ENCODE data around the gene ARHGAP1. TPM values are rescaled to one million over a fixed set of nuclear protein-coding genes. Genes with fewer than 3 reads are reported as not detected.

The ARHGAP1 gene
- total and polyA plus RNA-seq, 2 of the 4 experiments (the other 2 are of a cell fraction): 46.6 to 78.8 TPM

DNA sequence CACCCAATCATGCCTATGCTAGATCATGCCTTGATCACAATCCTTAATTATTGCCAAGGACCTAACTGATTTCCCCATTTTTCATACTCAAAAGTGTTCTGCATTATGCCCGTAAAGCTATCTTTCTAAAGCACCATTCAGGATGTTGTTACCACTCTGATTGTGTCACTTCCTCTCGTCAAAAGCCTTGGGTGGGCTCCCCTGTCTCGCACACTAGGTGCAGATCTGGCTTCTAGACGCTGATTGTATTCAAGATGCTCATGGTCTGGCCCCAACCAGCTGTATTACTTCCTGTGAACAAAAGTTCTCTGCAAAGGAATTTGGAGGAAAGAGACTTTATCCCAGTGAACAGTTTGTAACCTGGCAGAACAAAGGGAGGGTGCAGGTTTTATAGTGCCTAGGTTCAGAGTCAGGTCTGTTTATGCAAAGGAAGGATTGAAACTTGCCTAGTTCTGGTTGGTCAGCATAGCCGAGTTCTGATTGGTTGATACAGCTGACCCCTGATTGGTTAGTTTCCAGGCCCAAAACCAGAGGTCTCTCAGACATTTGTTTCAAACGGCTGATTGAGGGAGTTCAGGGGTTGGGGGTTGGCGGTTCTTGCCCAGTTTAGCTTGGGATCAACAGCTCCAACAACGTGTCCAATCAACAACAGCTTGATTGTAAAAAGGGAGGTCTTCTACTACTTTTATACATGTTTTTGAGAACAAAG lies 57.6 kb downstream of the ARHGAP1 start:
- Histone ChIP-seq H2BK5ac (ENCODE audit: low read depth, low read length, poor library complexity, severe bottlenecking) (no peak overlapping the region), H3K14ac (replicated peaks; ENCODE audit: low read depth, low read length) (no peak overlapping the region), H3K56ac (ENCODE audit: extremely low read depth, insufficient read depth, low read length) (no peak overlapping the region), H3K79me1 (ENCODE audit: low read depth in 1 of 2, low read length in 2 of 2) (peaks cover 24 to 49% of the 10 kb centered on the region in 2 experiments), H2BK120ac (ENCODE audit: low read depth, low read length) (no peak overlapping the region), H2AK9ac (replicated peaks; ENCODE audit: low read depth, low read length, poor library complexity) (no peak overlapping the region), H3K4me1 (ENCODE audit: control insufficient read depth, insufficient read depth, low read length) (peaks cover 3% of the 10 kb centered on the region), H3K9ac (ENCODE audit: low read depth, low read length) (no peak overlapping the region), H2AK5ac (ENCODE audit: low read depth, low read length) (no peak overlapping the region), H3K4me2 (ENCODE audit: low read depth, low read length) (no peak overlapping the region), H3K36me3 (ENCODE audit: control insufficient read depth, insufficient read depth, low read length) (peaks cover 19% of the 10 kb centered on the region), H3K4me3 (ENCODE audit: insufficient read depth, low read depth, low read length) (no peak overlapping the region), H3K9me3 (ENCODE audit: control insufficient read depth, insufficient read depth, low read length) (peaks cover 2% of the 10 kb centered on the region; the same call in 1 of the 2 replicates), H3K27ac (ENCODE audit: insufficient read depth, low read length) (no peak overlapping the region), H4K91ac (ENCODE audit: insufficient read depth, low read depth, low read length) (no peak overlapping the region), H3K4ac (ENCODE audit: low read depth, low read length) (no peak overlapping the region), H4K20me1 (ENCODE audit: insufficient read depth, low read length) (no peaks in the 10 kb centered on the region), H3K9me1 (ENCODE audit: insufficient read depth, low read length) (no peaks in the 10 kb centered on the region), H4K5ac (ENCODE audit: low read depth, low read length) (no peak overlapping the region), H2BK20ac (ENCODE audit: low read depth, low read length) (no peak overlapping the region), H4K8ac (ENCODE audit: low read depth in 2 of 2, low read length in 2 of 2) (no peak overlapping the region), H3K27me3 (ENCODE audit: control insufficient read depth, insufficient read depth, low read length) (no peaks in the 10 kb centered on the region), H2AFZ (replicated peaks; ENCODE audit: low read length, poor library complexity) (no peak overlapping the region), H3K23ac (ENCODE audit: low read depth, low read length) (no peak overlapping the region), H2BK15ac (ENCODE audit: low read depth, low read length) (no peak overlapping the region), H3K18ac (ENCODE audit: low read depth, low read length) (no peak overlapping the region)
- dilution Hi-C loops (cut with HindIII; ENCODE audit: low sequenced_read_pairs, unreplicated experiment) (no loop called here), intact Hi-C loops (cut with micrococcal nuclease) (no loop called here), in situ Hi-C loops (cut with MboI; ENCODE audit: low sequenced_read_pairs) (no loop called here)
- TF ChIP-seq, protein P1, sequence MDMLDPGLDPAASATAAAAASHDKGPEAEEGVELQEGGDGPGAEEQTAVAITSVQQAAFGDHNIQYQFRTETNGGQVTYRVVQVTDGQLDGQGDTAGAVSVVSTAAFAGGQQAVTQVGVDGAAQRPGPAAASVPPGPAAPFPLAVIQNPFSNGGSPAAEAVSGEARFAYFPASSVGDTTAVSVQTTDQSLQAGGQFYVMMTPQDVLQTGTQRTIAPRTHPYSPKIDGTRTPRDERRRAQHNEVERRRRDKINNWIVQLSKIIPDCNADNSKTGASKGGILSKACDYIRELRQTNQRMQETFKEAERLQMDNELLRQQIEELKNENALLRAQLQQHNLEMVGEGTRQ (IDR thresholded peaks at IDR 0.05; ENCODE audit: low read depth, low read length): no peak
- TF ChIP-seq BHLHE40 (IDR thresholded peaks at IDR 0.05; ENCODE audit: low read depth, low read length): no peak
- ChIA-PET POLR2A (ENCODE audit: unreplicated experiment) (no interaction called here), CTCF (interaction anchor here (1.2 kb wide), 1 partner anchor 31 kb away, joined by 10 read pairs; no protein-coding TSS in a partner anchor)
- ATAC-seq (ENCODE audit: low read depth): no peak
- BruUV-seq (replicated peaks): no TSS peak
- 92% methylated on average over 5 of the region's 8 CpGs; no CpG with 5 or more reads in 1 of the 2 experiments for WGBS, 2 experiments (ENCODE audit: extremely low coverage in 2 of 2, insufficient read length in 1 of 2)
- no peak for DNase-seq
